ELF-1 (cell line): Measurements from ENCODE around the gene FFAR3.
A peak's percentile ranks its signal among the peaks of the same experiment; 100 is the strongest.

Experiments
- DNase-seq: peaks from one replicate; pipeline ENCODE4 v3.0.0-alpha.2; 2016; ENCODE audit warnings: low read depth, low spot score

FFAR3 gene, protein sequence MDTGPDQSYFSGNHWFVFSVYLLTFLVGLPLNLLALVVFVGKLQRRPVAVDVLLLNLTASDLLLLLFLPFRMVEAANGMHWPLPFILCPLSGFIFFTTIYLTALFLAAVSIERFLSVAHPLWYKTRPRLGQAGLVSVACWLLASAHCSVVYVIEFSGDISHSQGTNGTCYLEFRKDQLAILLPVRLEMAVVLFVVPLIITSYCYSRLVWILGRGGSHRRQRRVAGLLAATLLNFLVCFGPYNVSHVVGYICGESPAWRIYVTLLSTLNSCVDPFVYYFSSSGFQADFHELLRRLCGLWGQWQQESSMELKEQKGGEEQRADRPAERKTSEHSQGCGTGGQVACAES

DNA sequence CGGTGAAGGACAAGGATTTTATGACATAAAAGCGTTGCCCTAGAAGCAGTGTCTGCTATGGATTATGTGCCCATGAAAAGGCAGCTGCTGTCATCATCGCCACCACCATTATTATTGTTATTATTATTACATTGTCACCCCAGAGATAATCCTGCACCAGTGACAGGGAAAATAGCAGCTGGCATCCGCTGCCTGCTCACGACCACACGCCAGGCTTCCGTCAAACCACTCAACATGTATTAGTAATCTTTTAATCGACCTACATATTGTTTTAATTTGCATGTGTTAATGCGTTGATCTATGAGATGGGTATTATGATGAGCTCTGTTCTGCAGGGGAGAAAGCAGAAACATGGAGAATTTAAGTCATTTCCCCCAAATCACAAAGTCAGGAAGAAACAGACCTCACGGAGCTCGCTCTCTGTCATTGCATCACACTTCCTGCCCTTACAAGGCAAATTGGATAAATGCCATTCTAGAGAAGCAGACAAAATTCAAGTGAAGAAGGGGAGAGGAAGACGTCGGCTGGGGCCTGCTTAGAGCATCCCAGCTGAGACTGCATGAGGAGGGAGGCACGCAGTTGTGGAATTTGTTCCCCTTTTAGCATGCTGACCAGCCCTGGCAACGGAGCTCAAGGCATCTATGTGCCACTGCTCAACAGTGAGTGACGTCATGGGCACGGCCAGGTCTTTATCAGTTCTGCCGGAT is at the start of gene FFAR3:
Gene FFAR3, plus strand, starts transcription at position 594 of the 707 bp plus-strand sequence. CDS start 431 bp downstream, outside the sequence.
- DNase-seq = no peak

DNA sequence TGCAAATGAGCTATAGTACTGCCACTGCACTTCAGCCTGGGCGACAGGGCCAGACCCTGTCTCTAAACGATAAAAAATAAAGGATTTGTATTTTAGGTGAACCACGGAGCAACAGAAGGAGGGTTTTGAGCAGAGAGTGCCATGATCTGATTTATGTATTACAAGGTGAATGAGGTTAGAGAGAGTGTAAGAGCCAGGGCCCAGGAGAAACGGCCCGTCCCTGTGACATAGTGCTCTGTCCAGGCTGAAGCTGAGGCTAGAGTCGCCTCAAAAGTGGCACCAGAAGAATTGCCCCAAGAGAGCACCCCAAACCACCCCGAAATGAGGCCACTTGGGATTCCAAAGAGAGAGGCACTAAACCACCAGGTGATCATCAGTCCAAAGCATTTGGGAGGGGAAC is 49.4 kb upstream of the FFAR3 start:
- DNase-seq = no peak

DNA sequence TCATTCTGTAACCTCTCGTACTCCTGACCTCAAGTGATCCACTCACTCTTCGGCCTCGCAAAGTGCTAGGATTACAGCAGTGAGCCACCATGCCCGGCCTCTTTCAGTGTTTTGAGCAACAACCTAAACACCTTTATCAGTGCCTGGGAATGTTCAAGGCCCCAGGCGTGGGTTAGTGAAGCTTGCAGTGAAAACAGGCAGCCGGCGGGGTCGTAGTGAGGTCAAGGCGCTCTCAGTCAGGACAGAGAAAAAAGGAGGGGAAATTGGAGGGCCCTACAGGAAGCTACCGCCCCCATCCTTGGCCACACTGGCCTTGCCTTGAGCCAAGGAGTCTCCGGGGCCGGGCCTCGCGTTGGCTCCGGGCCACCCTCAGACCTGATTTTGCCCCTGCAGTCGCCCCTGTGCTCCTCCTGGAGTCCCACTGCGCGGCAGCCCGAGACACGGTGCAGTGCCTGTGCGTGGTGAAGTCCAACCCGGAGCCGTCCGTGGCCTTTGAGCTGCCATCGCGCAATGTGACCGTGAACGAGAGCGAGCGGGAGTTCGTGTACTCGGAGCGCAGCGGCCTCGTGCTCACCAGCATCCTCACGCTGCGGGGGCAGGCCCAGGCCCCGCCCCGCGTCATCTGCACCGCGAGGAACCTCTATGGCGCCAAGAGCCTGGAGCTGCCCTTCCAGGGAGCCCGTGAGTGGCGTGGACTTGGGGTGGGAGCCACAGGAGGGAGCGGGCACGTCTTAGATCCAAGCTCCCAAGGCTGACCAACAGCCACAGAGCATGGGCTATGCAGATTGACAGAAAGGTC is 48.6 kb upstream of the FFAR3 start:
- peak; percentile 93 for DNase-seq

DNA sequence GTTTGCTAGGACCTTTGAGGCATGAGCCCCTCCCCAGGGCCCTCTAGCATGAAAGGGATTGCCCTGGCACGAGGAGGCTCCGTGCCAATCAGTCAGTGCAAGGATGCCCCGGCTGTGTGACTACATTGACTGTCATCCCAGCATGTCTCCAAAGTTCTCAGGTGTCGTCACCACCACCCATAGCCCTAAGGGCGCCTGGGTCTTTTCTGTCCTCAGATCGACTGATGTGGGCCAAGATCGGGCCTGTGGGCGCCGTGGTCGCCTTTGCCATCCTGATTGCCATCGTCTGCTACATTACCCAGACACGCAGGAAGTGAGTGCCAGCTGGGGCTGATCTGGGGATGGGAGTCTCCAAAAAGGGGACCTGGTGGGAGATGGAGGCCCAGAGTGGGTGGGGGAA is 47.9 kb upstream of the FFAR3 start:
- DNase-seq = no peak

DNA sequence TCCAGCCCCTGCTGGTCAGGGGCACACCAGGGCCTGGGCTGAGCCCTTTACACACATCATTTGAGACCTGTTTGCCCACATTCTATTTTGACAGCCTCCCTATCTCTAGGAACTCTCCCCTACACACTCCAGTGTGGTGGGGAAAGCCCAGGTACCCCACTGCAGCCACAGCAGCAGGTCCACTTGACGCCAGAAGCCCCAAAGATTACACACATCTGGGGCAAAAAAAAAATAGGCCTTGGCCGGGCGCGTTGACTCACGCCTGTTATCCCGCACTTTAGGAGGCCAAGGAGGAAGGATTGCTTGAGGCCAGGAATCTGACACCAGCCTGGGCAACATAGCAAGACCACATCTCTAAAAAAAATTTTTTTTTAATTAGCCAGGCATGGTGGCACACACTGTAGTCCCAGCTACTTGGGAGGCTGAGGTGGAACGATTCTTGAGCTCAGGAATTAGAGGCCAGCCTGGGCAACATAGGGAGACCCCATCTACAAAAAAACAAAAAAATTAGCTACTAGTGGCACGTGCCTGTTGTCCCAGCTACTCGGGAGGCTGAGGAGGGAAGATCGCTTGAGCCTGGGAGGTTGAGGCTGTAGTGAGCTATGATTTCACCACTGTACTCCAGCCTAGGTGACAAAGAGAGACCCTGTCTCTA is 47.3 kb upstream of the FFAR3 start:
- peak; percentile 43 for DNase-seq

DNA sequence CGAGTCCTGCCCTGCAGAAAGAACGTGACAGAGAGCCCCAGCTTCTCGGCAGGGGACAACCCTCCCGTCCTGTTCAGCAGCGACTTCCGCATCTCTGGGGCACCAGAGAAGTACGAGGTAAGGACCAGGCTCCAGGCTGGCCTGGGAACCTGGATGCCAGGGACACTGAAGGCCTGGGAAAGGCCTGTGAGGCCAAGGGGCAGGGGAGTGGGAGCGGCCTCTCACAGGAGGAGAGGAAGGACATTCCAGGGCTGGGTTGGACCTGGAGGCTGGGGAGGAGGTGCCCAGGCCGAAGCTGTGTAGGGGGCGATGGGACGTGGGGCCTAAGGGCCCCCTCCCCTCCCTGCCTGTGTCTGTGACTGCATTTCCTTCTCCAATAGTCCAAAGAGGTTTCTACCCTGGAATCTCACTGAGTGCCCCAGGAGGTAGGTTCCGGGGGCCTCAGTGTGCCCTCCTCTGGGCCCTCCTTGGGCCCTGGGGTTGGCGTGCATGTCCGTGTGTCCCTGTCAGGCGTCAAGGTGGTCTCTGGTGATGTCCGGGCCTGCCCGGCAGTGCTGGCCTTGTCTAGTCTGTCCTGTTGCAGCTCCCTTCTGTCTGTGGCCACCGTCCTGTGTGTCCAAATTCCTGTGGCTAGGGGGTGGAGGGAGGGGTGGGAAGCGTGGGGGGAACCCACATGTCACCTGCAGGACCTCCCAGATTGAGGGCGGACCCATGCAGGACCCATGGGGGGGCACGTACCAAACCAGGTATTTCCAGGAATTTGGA is 46.2 kb upstream of the FFAR3 start:
- no peak for DNase-seq

DNA sequence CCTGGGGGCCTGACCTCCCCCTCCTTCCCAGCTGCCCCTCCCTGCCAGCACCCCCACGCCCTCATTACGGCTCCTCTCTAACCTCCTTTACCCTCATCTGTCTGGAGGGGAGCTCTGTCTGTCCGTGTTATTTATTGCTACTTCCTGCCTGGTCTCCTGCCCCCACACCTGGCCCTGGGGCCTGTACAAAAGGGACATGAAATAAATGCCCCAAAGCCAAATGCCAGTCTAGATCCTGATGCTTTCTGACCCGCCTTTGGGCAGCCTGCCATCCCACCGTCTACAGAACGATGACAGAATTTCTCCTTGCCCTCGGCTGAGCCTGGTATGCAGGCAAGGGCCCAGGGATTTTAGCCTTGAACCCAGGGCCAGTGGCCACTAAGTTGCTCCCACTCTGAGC is 44.7 kb upstream of the FFAR3 start:
- no peak for DNase-seq

DNA sequence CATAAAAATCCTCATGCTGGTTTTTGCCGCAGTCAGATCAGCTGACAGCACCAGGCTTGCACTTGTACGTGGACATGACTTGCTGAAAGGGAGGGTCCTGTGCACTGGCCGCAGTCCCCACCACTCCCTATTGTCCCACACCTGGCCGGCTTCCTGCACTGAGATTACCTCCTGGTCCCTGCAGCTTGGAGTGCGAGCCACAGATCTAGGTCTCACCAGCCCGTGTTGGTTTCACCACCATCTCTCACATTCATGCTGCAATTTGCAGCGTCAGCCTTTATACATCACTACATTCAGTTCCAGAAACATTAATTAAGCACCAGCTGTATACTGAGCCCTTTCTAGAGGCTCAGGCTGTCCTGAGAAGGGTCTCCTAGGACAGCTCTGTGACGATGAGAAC is 44.2 kb upstream of the FFAR3 start:
- no peak for DNase-seq

DNA sequence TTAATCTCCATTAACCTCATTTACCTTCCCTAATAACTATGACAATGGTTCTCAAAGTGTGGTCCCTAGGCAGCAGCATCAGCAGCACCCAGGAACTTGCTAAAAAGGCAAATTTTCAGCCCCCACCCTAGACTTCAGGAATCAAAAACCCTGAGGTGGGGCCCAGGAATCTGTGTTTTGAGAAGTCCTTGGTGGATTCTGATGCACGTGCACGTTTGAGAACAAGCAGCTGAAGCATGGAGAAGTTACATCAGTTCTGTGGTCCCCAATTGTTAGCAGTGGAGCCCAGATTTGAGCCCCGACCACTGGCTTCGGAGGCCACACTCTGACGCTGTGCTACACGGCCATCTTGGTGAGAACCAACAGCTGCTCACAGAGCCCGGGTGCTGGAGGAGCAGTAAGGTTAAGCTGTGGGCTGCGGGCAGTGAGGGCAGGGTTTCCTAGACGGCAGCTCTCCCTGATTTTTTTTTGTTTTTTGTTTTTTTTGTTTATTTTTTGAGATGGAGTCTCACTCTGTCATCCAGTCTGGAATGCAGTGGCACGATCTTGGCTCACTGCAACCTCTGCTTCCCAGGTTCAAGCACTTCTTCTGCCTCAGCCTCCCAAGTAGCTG is 43.3 kb upstream of the FFAR3 start:
- no peak for DNase-seq

DNA sequence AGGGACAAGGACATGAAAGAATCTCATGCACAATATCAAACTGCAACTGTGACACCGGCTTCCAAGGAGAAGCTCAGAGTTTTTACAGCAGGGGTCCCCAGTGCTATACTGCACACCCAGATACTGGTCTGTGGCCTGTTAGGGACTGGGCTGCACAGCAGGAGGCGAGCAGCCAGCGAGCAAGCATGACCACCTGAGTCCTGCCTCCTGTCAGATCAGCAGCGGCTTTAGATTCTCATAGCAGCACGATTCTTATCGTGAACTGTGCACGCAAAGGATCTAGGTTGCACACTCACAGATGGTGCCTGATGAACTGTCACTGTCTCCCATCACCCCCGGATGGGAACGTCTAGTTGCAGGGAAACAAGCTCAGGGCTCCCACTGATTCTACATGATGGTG is 42.4 kb upstream of the FFAR3 start:
- DNase-seq = no peak

DNA sequence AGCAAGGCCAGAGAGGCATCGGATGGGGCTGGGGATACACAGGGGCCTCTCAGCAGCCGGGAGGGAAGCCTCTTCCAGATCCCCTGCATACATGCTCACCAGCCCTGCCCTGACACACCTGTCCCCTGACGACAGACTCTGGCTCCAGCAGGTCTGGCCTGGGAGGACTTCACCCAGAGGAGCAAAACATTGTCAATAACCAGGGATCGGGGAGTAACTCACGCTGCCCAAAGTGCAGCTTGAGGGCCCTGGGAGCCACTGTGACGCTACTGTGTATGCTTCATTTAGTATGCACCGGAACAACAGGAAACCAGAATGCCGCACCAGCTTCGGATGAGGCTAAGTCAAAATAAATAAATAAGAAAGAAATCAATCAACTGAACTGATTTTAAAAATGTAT is 41.7 kb upstream of the FFAR3 start:
- no peak for DNase-seq

DNA sequence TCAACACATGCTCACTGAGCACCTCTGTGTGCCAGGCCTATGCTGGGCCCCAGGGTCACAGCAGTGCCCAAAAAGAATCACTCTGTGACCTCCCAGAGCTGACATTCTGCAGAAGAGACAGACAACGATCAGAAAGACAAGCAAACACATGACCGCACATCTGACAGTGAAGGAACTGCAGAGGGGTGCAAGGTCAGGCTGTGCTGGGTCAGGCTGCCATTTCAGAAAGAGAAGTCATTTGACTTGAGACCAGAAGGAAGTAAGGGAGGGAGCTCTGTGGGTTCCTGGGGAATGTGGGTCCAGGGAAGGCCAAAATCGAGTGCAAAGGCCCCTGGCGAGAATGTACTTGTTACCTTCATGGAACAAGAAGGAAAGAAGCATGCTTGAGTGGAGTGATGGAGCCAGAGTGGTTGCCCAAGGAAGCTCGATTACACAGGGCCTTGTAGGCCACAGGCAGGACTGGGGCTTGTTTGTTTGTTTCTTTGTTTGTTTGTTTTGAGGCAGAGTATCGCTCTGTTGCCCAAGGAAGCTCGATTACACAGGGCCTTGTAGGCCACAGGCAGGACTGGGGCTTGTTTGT is 40.7 kb upstream of the FFAR3 start:
- DNase-seq = no peak

DNA sequence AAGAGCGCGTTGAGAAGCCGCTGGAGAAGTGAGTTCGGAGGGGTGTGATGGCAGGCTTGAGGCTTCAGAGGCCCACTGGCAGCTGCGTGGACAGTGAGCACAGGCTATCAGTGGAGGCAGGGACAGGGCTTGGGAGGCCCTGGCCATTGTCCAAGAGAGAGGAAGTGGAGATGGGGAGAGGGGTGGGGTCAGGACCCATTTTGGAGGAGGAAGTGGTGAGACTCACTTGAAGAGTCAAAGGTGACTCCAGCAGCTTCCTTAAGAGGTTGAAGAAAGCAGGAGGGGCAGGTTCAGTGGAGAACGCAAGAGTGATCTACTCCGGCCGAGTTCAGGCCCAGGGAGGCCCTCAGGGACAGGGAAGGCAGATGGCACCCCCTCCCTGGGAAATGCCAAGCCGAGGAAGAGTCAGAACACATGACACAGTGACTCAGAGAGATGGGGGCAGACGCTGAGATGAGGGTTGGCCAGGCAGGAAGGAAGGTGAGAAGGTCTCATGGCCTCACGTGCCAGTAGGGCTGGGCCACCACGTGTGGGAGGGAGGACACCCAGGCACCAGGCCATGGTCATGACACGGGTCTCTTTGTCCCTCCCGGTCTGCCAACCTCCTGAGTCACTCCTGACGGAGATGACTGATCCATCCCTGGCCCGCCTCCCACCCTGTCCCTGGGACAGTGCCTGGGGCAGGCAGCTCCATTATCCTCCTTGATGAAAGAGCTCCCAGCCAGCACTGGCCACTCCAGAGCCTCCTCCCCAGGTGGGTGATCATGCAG is 39.4 kb upstream of the FFAR3 start:
- DNase-seq = peak; percentile 78

DNA sequence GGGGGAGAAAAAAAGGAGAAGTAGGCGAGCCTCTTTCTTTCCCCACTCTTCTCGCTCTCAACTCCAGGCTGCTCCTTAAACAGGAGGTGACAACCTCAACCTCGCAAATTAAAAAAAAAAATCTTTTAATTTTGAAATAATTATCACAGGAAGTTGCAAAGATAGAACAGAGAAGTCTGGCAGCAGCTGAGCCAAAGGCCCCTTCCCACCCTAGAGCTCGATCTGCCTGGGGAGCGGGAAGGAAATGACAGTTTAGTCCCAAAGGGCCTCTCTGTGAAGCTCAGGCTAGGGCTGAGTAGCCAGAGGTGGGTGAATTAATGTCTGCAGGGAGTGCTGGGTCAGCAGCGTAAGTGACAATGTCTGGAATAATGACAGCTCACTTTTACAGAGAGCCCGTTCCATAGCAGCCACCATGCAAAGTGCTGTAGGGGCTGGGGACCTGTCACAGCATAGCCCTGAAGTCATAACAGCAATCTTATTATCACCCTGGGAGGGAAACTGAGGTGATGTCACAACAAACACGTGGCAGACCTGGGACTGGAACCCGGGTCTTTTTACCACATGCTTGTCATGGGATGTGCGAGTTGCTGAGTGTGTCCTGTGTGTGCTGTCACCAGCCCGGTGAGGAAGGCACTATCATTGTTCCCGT is 38.1 kb upstream of the FFAR3 start:
- DNase-seq = no peak

DNA sequence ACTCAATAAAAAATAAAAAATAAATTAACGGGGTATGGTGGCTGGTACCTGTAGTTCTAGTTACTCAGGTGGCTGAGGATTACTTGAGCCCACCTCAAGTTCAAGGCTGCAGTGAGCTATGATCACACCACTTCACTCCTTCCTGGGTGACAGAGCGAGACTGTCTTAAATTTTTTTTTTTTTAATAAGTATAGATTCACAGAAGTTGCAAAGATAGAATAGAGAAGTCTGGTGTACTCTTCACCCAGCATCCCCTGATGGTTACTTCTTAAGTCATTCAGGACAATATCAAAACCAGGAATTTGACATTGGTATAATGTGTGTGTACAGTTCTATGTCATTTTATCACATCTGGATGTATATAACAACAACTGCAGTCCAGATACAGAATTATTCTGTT is 37.0 kb upstream of the FFAR3 start:
- no peak for DNase-seq

DNA sequence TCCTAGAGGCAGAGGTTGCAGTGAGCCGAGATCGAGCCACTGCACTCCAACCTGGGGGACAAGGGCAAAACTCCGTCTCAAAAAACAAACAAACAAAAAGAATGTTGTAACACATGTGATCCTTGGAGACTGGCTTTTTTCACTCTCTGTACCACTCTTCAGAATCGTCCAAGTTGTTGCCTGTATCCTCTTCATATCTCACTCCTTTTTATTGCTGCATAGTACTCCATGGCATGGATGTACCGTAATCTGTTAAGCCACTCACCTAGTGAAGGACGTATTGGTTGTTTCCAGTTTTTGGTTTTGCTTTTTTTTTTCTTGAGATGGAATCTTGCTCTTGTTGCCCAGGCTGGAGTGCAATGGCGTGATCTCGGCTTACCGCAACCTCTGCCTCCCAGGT is 36.2 kb upstream of the FFAR3 start:
- no peak for DNase-seq

DNA sequence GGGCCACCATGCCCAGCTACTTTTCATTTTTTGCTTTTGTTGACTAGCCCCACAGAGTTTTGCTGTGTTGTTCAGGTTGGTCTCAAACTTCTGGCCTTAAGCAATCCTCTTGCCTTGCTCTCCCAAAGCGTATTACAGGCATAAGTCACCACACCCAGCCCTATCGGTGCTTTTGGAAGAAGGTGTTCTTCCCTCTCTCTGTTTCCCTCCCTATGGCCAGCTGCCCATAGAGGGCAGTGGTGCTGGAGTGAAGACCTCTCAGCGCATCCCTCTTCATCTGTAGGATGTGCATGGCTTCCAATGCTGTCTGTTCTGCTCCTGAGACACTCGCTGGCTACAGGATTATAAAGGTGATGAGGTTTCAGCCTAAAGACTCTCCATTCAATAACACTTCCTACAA is 30.6 kb upstream of the FFAR3 start:
- DNase-seq = peak; percentile 53

DNA sequence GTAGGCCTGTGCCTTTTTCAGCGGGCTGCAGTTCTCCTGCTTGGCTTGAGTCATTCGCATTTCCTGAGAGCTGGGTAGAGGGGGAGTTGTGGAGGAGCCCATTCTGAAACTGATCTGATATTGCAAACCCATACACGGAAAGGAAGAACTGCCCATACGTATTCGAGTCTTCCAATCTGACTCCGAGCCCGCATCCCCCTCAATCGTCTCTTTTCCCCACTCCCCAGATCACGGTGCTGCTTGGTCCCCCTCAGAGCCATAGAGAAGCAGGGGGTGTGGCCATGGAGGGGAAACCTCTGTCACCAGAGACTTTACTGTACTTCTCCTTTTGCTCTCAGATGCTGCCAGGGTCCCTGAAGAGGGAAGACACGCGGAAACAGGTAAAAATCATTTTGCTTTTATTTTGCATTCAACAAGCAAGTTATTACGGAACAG is 29.4 kb upstream of the FFAR3 start, which contains the start of gene CD22:
Gene CD22, plus strand, starts transcription at position 337 of the 435 bp plus-strand sequence. CDS start 2,854 bp downstream, outside the sequence.
- no peak for DNase-seq

DNA sequence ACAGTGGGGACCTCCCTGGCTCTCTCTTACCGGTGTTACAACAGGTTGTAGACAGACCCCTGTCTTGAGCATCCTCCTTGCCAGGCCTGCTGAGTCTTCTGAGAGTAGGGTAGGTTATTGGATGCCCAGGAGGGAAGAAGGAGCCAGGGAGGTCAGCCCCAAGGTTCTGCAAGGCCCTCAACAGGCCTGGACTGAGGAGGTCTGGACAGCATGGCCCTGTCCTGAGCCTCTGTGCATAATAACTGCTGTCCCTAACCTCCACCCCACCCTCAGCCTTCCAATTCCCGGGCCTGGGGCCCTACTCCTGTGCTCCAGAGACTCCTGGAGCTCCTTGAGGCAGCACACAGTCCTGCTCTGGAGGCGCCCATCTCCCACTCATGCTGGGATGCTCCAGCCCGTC is 28.9 kb upstream of the FFAR3 start:
- DNase-seq = no peak
